GM18519 (cell line): ENCODE data around the gene MYH7.
"Not testable (repeated sequence)": the region's sequence is repeated elsewhere in the genome, so short reads cannot be mapped to it uniquely, and the experiment has no call there.

Experiments
- ATAC-seq: cut with Tn5 transposase; IDR thresholded peaks from one replicate; pipeline ENCODE4 v1.9.1; 2021; ENCODE audit warnings: mild to moderate bottlenecking, moderate library complexity; ENCODE audit not compliant: unreplicated experiment, low FRiP score

Gene MYH7

DNA sequence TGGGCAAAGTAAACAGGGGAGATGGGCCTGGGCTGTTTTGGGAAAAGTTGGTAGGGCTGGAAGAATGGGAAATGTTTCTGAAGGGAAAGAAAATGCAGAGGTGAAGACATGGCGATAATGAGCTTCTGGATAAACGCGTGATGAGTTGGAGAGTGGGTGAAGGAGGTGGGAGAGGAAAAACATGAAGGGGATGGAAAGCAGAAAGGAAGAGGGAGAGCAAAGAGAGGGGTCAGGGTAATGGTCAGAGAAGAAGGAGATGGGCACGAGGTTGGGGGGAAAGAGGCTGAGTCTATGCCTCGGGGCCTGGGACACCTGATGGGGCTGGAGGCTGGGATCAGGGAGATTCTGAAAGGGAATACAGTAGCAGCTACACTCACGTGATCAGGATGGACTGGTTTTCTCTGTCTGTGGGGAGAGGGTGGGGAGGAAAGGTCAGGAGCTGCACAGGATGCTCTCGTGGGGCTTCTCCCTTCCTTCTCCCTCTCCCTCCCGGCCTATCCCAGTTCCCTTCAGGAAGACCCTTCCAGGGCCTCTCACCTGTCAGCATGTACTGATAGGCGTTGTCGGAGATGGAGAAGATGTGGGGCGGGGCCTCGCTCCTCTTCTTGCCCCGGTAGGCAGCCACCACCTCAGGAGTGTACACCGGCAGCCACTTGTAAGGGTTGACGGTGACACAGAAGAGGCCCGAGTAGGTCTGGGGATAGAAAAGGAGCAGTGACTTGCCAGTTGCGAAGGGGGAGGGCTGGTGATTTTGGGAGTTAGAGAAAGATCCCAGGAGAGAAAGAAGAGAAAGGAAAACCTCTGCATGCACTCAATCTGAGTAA lies 3.1 kb downstream of the MYH7 start:
- no peak for ATAC-seq

DNA sequence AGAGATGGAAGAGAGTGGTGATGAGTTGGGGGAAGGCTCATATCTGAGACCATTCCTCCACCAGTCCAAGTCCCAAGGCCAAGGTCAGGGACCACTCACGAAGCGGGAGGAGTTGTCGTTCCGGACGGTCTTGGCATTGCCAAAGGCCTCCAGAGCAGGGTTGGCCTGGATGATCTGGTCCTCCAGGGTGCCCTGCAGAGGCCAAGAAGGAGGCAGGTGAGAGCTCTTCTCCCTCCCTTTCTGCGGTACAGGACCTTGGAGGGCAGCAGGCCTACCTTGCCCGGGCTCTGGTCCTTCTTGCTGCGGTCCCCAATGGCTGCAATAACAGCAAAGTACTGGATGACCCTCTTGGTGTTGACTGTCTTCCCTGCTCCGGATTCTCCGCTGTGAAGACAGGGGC lies 4.0 kb downstream of the MYH7 start:
- no peak for ATAC-seq

DNA sequence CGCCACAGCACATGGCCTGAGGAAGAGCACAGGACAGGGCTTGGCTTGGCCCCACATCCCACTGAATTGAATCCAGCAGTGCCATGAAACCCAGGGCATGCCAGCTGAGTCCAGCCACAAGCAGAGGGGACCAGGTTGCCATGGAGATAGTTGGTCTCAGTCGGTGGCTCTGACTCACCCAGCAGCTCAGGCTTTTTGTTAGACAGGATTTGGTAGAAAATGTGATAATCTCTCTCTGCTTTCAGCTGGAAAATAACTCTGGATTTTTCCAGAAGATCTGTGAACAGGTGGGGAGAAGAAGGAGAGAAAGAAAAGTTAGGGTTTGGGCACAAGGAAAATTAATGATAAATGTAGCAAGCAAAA lies 4.8 kb downstream of the MYH7 start:
- ATAC-seq, result no peak

DNA sequence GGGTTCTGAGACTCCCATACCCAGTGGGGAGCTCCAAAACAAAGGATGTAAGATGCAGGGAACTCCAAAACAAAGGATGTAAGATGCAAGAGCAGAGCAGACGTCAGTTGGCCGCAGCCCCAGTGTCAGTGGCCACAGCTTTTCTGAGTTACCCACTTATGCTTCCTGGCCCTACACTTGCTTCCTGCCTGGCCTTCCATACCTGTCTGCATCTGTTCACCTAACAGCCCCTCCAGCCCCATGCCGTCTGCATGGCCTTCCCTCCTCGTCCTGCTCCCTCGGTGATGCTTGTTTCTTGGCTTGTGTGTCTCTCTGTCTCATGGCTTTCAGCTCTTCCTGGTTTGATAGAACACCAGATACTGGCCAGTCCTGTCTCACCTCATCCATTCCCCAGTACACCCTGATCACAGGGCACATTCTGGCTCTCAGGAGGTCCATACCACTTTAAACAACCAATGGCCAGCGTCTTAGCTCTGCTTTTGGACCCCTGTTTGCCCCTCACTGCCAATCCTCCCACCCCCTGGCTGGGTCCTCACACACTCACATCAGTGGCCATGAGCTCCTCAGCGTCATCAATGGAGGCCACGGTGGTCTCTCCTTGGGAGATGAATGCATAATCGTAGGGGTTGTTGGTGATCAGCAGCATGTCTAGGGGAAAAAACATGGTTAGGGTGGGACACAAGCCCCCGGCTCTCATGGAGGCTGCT lies 5.3 kb downstream of the MYH7 start:
- no peak for ATAC-seq

DNA sequence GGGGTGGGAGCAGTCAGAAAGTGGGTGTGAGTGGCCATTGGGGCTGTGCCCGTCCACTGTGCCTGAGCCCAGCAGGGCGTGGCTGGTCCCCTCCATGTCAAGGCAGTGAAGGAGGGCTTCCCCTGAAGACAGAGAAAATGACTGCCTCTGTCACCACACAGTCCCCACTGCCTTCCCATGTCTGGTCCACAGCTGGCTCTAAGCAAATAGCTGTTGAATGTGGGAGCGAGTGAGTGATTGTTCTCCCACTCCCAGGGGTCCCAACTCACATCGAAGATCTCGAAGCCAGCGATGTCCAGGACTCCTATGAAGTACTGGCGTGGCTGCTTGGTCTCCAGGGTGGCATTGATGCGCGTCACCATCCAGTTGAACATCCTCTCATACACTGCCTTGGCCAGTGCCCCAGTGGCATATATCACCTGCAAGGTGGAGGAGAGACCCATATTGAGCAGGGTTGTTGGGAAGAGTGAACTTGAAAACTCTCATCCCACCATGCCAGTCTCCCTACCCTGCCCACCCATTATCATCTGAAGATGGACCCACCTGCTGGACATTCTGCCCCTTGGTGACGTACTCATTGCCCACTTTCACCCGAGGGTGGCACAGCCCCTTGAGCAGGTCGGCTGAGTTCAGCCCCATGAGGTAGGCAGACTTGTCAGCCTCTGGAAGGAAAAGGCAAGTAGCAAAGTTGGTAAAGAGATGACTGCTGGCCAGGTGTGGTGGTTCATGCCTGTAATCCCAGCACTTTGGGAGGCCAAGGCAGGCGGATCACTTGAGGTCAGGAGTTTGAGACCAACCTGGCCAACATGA lies 6.6 kb downstream of the MYH7 start:
- no peak for ATAC-seq

DNA sequence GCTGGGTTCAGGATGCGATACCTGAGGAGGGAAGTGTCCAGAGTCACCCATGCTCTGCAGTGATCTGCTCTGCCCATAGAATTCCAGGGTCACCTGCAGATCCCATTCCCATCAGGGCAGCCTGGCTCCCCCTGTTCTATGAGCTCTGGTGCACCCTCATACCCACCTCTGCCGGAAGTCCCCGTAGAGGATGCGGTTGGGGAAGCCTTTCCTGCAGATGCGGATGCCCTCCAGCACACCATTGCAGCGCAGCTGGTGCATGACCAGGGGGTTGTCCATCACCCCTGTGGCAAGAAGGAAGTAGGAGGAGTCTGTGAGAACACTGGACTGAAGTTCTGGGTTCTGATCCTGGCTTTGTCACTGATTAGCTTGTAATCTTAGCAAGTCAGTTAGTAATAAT lies 9.7 kb downstream of the MYH7 start:
- not testable (repeated sequence) for ATAC-seq

DNA sequence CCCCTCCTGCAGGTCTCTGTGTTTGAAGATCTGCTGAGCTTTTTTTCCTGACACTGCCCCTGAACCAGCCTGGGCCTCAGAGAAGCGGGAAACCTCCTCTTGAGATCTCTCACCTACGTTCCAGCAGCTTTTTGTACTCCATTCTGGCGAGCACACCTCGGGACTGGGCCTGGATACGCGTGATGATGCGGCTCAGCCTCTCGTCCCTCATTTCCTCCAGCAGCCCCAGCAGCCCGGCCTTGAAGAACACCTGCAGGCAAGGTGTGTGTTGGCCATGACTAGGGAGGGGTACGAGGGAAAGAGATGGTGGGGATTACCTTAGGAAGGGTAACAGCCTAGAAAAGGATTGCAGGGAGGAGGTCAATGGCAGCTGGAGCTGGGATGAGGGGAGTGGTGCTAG lies 10.3 kb downstream of the MYH7 start:
- ATAC-seq, result no peak

DNA sequence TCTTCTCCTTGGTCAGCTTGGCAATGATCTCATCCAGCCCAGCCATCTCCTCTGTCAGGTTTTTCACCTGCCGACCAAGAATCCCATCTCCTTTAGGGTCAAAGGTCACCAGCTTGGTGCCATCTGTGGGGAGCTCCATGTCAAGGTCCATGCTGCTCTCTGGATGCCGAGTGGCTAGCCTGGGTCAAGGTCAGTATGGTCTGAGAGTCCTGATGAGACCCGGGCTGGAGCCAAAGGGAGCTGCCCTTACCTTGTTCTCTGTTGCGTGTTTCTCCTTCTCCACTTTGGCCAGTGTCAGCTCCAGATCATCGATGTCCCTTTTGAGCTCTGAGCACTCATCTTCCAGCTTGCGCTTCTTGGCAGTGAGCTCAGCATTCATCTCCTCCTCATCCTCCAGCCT lies 11.8 kb downstream of the MYH7 start:
- ATAC-seq, result no peak

DNA sequence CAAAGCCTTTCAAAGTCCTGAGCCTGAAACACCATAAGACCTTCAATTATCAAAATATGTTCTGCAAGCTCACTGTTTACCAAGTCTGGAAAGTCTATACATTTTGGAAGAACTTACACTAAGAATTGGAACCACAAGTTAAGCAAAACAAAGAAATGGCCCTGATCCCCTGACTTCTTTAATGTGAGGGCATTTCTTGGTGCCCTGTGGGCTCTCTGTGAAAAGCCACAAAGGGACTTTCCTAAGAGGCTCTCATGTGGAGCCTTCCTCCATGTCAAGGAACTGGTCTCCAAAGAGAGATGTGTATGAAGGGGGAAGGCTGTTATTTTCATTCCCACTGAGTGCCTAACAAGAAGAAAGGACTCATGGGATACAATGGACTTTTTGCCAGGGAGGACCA lies 13.9 kb downstream of the MYH7 start:
- no peak for ATAC-seq

DNA sequence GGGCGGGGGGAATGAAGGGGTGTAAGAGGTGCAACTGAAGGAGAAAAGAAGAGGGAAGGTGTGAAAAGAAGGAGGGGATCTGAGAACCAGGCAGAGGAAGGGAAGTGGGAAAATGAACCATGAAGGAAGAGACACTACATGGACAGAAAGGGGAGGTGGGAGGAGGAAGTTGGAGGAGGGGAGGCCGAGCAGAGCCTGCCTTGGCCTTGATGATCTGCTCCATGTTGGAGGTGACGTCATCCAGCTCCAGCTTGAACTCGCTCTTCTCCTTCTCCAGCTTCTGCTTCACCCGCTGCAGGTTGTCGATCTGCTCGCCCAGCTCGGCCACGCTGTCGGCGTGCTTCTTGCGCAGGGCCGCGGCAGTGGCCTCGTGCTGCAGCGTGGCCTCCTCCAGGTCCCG lies 15.8 kb downstream of the MYH7 start:
- not testable (repeated sequence) for ATAC-seq

DNA sequence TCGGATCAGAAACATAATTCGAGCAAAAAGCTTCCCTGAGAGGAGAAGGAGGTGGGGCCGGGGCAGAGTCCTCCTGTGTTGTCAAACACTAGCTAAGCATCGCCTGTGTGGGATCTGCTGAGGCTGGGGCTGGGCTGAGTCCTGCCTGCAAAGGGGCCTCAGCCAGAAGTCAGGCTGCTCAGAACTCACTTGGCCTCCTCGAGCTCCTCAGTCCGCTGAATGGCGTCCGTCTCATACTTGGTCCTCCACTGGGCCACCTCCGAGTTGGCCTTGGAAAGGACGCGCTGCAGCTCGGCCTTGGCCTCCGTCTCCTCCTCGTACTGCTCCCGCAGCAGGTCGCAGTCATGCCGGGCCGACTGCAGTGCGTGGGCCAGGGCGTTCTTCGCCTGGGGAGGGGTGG lies 17.4 kb downstream of the MYH7 start:
- no peak for ATAC-seq

DNA sequence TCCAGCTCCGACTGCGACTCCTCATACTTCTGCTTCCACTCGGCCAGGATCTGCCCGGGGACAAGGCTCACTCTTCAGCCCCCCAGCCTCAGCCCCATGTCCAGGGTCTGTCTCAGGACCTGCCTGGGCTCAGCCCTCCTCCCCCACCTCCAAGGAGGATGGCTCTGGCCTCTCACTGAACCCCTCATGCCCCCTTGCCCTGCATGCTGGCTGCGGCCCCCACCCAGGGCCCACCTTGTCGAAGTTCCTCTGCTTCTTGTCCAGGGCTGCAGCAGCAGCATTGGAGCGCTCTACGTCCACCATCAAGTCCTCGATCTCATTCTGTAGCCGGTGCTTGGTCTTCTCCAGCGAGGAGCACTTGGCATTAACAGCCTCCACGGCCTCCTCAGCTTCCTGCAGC lies 18.2 kb downstream of the MYH7 start:
- ATAC-seq, result not testable (repeated sequence)

DNA sequence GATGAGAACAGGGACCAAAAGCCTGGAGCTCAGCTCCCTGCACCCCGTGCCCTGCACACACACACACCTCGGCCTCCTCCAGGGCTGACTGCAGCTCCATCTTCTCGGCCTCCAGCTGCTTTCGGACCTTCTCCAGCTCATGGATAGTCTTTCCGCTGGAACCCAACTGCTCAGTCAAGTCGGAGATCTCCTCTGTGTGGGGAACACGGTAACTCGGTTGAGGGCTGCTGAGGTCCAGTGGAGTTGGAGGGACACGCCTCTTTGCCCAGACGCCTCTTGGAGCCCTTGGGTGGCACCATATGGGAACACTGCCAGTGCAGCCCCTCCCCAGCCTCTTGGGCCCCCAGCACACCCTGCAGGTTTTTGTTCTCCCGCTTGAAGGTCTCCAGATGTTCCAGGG lies 18.7 kb downstream of the MYH7 start:
- ATAC-seq, result no peak

DNA sequence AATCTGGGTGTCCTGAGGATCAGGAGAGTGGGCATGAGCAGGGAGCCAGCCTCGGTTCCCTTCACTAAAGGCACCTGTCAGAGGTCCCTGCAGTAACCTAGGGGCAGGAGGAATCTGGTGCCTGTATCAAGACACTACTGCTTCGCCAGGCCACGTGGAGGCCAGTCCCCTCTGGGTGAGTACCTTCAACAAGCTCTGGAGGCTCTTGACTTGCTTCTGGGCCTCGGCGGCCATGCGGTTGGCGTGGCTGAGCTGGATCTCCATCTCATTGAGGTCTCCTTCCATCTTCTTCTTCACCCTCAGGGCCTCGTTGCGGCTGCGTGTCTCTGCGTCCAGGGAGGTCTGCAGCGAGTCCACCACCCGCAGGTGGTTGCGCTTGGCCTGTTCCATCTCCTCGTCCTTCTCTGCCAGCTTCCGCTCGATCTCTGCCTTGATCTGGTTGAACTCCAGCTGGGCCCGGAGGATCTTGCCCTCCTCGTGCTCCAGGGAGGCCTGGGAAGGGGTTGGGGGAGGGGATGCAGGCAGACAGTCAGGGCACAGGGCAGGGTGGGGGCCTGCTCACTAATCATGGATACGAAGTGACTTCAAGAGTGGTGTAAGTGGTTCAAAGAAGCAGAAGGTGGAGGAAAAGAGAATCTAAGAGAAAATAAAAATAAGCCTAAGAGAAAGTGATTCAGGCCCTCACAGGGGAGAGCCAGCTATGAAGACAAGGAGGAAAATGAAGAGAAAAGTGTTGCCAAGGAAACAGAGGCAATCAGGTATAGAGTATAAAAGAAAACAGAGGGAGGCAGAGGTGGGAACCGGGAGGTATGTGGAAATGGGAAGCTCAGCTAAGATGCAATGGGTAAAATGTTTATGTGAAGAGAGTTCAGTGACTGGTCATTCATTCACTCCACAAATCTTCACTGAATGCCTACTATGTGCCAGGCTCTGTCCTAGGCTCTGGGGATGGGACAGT lies 19.4 kb downstream of the MYH7 start:
- no peak for ATAC-seq

DNA sequence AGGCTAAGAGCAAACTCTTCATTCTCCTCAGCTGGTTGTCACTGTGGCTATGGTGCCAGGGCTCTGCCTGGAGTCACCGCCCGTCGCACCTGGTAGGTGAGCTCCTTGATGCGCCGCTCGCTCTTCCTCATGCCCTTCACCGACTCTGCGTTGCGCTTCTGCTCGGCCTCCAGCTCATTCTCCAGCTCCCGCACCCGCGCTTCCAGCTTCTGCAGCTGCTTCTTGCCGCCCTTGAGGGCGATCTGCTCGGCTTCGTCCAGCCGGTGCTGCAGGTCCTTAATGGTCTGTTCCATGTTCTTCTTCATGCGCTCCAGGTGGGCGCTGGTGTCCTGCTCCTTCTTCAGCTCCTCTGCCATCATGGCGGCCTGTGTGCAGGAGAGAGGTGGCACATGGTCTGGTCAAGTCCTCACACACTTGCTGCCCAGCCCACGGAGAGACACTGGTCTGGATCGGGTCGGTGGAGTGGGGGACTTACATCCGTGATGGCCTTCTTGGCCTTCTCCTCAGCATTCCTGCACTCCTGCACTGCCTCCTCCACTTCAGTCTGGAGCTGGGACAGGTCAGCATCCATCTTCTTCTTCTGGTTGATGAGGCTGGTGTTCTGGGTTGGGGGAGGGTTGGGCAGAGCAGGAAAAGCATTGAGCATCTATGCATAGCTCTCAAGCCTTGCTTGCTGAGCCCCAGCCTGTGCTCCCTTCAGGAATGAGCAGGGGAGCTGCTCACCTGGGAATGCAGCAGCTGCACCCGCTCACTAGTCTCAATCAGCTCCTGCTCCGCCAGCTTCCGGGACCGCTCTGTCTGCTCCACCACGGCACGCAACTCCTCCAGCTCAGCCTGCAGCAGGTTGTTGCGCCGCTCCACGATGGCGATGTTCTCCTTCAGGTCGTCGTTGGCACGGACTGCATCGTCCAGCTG lies 20.3 kb downstream of the MYH7 start:
- no peak for ATAC-seq

DNA sequence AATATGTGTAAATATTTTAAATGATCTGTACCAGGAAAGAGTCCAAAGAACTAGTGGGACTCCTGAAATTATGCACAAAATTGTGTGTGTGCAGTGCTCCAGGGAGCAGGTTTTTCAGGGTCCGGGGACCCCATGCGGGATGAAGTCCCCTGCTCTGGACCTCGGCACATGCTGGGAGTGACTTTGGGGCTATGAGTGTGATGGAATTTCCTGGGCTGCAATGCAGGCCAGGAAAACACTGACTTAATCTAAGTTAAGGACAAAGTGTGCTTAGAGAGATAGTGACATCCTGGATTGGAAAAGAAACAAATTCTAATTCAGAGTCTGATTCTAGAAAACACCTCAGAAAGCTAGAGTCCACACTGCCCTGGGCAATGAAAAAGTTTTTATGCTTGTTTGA lies 21.2 kb downstream of the MYH7 start:
- no peak for ATAC-seq

DNA sequence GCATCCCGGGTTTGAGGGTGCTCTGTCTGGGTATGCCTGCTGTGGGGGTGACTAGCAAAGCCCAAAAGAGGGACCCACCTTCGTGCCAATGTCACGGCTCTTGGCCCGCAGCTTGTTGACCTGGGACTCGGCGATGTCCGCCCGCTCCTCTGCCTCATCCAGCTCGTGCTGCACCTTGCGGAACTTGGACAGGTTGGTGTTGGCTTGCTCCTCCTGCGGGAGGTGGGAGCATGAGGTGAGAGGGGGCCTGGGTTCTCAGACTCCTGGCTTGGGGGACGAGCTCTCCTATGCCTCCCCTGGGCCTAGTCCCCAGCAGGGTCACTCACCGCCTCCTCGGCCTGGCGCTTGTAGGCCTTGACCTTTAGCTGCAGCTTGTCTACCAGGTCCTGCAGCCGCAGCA lies 21.8 kb downstream of the MYH7 start:
- ATAC-seq, result no peak

DNA sequence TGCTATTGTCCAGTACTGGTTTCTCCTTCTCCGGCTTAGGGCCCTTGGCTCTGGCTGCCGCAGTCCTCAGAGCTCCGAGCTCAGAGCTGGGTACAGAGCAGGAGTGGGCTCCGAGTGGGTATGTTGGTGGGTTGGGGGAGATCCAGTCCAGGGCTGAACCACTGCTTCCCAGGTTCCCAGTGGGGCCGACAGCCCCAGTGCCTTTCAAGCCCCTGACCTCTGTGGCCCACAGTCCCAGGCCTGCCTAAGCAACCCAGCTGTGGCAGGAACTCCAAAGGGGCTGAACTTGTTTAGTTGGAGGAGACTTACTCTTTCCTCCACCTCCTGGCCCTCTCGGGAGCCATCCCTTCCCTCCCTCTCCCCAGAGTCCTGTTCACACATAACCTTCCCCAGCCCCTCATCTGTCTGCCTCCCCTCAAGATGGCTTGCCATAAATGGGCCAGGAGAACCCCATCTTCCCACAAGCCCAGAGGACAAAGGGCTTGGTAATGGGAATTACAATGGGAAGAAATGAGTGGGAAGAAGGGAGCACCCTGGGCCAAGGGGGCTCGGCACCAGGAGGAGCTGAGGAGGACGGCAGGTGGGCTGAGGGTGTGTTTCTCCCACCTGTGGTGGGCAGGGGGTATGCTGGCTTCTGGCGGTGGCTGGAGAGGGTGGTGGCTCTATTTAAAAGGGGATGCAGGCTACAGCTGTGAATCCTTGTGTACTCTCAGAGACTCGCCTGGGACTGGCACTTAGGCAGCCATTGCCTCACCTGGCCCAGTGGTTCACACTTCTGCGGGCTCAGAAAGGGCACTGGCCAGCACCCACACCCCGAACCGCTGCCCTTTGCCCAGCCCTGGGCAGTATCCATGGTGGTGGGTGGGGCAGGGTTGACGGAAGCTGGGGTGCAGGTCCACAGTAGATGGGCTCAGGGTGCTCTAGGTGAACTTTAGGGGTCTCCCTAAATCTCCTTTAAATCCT lies 23.6 kb downstream of the MYH7 start:
- ATAC-seq, result no peak
